Right forelimb (tissue), 1 donor: ENCODE results near the gene PBX2.

ENCODE experiments used
- DNase-seq: peaks from one replicate; pipeline ENCODE4 v3.0.0-alpha.2; 2018

The PBX2 gene, protein sequence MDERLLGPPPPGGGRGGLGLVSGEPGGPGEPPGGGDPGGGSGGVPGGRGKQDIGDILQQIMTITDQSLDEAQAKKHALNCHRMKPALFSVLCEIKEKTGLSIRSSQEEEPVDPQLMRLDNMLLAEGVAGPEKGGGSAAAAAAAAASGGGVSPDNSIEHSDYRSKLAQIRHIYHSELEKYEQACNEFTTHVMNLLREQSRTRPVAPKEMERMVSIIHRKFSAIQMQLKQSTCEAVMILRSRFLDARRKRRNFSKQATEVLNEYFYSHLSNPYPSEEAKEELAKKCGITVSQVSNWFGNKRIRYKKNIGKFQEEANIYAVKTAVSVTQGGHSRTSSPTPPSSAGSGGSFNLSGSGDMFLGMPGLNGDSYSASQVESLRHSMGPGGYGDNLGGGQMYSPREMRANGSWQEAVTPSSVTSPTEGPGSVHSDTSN

DNA sequence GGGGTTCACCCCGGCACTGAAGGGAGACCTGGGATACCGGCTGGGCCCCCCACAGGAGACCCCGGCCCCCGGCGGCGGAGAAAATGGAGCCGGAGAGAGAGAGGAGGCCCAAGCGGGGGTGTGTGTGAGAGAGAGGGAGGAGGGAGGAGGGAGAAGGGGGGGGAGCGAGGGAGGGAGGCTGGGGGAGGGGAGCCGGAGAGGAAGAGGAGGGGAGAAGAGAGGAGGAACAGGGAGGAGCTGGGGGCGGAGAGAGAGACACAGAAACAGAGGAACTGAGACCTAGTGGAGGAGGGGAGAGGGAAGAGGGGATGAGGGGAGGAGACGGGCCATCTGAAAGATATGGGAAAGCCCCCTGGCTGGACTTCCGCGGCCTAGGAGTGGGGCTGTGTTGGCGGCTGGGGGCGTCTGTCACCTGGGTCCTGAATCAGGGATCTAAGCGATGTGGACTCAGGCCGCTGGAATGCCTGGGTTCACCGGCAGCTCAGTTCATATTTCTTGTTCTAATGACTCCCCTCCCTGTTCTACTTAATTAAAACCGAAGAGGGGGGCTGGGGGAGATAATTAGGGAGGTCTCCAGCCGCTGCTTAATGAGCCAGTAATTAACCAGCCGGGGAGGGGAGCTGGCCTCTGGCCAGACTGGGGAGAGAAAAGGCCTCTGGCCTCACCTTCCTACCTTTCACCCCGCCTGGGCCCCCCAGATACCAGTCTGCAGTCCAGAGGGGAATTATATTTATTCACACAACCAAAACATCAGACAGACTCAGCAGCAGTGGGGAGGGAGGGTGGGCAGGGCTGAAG, at the start of gene PBX2:
Gene PBX2, minus strand, starts transcription at position 149 of the 798 bp plus-strand sequence. CDS start 287 bp downstream, outside the sequence.
- peak; percentile 94 for DNase-seq

DNA sequence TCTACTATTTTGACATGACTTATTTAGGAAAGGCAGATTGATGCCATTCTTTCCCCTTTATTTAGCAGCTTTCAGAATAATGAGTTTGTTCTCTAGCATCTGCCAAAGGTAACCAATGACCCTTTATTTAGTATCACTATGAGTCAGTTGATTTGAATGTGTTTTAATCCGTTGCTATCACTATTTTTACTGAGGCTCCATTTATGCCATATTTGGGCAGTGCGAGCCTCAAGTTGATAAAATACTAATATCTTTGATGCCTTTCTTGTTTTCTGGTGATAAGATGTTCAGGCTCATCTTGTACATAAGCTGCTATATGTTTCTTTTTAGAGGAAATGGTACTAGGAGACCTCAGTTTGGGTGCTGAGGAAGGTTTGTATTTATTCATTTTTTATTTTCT, 49.5 kb upstream of the PBX2 start:
- no peak for DNase-seq

DNA sequence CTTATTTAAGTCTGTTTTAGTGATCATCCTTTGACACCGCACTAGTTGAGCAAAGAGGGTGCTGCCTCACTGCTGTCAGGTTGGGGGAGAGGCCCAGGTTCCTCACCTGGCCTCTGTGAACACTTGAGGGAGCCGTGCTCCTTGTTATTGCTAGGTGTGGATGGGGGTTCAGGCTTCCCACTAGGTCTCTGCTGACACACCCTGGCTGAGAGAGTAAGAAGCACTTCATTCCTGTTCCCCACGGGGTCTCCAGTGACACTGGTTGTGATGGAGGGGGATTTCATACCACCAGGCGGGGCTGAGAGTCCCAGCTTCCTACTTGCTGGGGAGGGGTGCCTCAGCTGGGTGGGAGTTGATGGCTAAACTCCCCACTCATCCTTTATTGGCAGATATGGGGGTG, 44.9 kb upstream of the PBX2 start:
- DNase-seq = no peak

DNA sequence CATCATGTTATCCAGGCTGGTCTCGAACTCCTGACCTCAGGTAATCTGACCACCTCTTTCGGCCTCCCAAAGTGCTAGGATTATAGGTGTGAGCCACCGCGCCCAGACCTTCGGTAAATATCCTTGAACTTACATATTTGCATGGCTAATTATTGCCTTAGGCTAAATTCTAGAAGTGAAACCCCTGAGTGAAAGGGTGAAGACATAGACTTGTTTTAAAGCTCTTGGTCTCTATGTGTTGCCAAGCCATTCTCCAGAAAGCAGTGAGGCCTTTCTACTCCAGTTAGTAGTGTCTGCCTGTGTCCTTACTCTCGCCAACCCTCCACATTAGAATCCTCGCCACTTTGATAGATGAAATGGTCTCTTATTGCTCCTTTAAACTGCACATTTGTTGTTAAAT, 36.4 kb upstream of the PBX2 start:
- no peak for DNase-seq

DNA sequence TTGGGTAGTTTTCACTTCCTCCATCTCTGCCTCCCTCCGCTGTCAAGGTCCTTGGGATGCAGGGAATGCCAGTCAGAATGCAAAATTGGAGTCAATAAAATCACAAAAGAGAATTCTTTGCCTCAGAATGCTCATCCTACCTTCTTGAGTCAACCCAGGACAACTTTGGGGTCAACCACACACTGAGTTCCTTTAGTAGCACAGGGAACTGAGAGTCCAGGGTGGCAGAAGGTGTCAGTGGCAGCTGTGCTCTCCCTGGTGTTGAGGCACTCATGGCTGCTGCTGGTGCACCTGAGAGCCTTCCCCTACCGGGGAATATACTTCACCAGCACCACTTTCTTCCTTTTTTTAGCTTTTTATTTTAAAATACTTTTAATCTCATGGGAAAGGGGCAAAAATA, 34.7 kb upstream of the PBX2 start:
- no peak for DNase-seq

DNA sequence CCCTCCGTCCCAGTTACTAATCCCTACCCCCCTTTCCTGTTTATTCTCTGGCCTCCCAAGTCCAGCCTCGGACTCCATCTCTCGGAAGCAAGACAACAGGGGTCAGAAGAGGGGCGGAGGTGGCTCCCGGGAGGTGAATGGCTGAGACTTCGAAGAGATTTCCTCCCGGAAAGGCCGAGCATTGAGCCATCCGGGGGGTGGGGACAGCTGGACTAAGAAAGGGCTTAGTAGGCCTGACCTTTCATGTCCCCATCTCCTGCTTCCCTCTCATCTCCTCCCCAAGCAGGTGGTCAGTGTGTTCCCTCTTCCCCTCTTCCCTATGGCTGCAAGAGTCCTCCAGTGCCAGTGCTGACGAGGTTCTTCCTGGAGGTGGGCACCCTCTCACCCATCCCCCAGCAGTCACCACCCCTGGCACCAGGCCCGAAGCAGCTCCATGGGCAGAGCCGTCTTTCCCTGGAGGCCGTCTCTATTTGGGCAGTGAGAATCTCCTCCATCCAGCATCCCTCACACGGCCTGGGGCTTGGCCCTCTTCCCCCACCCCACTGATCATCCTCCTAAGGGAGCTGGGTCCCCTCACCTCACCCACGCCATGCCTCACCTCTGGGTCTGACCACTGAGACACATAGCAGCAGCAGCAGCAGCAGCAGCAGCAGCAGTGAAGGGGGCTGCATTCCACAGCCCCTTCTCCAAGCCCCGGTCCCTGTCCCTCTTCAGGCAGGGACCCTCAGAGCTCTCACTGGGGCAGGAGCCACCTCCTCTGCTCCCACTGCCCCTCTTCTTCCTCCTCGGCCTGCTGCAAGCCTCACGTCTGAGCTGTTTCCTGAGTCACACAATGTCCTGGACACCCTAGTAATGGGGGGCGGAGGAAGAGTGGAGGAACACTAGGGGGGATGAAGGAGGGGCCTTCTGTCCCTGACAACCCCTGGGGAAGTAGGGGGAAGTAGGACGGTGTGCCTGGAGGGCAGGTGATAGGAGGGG, 33.5 kb upstream of the PBX2 start, which contains the start of gene NOTCH4:
Gene NOTCH4, minus strand, starts transcription at position 810 of the 978 bp plus-strand sequence. Its CDS starts 139 bp downstream, at position 671.
- no peak for DNase-seq

DNA sequence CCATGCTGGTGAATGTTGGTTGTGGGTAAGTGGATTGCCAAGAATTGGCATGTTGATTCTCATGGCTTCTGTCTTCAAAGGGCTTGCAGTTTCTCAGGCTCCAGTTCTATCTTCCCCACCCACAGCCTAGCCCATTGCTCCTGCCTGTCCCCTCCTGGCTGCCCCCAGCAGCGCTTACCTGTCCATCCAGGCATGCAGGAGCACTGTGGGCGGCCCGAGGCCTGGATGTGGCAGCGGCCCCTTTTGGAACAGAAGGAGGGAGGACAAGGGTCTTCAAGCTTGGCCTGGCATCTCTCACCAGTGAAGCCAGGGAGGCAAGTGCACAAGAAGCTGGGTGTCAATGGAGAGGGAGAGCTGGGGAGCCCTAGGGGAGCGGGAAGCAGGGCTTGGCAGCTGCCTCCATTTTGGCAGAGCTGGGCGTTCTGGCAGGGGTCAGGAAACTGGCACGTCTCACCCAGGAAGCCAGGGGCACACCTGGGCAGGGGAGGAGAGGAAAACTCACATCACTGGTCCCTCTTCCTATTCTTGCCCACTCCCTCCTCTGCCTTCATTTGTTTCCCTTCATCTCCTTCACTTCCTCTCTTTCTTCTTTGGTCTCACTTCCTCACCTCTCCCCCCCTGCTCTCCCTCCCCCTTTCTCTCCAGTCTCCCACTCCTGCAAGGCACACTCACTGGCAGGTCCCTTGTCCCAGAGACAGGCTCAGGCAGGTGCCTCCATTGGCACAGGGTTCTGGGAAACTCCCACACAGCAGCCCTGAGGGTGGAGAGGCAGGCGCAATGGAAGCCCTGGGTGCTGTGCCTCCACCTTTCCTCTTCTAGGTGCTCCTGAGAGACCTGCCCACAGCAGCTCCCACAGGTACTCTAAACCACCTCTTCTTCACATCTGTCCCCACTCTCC, 32.6 kb upstream of the PBX2 start:
- DNase-seq = no peak

DNA sequence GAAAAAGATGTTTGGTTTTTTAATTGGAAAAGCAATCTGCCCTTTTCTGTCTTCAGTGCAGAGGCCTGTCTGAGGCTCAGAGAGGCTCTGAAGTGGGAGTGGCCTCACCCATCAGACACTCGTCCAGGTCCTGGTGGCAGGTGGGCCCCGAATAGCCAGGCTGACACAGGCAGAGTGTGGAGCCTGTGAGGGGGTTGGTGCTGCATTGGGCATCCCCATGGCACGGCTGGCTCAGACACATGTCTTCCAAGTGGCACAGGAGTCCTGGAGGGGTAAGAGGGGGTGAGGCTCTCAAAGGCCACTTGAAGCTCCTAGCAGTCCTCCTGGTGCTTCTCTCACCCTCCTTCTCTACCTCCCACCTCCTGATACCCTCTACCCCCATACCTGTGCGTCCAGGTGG, 30.0 kb upstream of the PBX2 start:
- DNase-seq = no peak

DNA sequence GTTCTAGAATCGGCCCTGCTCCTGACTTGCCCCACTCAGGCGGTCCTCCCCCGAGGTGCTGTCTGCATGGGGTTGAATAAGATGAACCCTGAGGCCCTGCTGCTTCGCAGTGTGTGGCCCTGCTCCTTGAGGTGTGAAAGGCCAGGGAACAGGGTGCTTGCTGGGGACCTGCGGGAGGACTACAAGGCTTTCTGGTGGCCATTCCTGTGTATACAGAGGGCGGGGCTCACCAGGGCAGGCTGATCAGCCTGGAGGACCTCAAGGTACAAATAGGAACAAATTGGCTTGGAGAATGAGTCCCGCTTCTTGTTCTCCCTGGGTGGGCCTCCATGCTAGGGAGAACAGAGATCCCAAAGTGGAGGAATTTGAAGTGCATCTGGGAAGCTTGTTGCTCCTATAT, 28.2 kb upstream of the PBX2 start:
- no peak for DNase-seq

DNA sequence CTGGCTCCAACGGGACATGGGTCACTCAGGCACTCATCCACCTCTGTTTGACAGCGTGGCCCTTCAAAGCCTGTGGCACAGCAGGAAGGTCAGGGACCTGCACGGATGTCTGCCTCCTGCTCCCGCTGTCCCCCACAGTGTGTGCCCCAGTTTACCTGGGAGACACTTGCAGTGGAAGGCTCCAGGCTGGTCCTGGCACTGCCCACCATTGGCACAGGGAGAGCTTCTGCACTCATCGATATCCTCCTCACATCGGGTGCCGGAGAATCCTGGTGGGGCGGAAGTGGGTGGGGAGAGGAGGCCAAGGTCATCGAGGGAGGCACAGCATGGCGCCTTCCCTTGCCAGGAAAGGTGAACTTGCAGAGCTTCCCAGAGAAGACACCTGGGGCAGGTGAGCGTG, 27.0 kb upstream of the PBX2 start:
- no peak for DNase-seq

DNA sequence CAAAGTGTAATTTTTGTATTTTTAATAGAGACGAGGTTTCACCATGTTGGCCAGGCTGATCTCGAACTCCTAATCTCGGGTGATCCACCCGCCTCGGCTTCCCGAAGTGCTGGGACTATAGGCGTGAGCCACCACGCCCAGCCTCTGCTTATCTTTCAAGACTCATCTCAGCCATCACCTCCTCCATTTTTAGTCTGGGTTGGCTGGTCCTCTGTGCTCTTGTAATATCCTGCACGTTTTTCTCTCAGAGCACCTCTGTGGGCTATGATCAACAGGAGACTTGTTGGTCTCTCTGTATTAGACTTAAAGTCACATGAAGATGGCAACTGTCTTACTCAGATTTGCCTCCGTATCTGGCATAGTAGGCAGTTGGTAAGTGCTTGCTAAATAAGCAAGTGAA, 26.3 kb upstream of the PBX2 start:
- DNase-seq = no peak

DNA sequence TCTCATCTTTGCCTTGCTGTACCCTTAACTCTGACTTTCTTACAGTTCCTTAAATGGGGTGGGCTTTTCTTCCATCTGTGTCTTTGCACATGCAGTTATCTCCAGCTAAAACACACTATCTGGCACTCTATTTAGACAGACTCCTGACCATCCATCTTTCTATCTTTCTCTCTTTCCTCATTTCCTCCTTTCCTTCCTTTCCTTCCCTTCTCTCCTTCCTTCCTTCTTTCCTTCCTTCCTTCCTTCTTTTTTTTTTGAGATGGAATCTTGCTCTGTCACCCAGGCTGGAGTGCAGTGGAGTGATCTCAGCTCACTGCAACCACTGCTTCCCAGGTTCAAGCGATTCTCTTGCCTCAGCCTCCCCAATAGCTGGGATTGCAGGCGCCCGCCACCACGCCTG, 25.6 kb upstream of the PBX2 start:
- DNase-seq = no peak

DNA sequence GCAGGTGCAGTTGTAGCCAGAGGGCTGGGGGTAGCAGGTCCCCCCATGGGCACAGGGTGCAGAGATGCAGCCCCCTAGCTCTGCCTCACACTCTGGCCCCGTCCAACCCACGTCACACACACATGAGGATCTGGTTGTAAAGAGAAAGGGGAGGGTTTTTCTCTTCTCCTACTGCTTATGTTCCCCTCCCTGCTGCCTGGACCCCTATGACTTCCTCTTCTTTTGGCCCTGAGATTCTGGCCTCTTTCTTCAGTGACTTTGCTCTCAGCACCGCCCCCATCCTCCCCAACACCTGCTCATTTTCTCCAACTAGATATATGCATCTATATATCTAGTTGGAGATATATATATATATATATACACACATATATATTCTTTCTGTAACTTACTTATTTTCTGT, 24.1 kb upstream of the PBX2 start:
- peak; percentile 1 for DNase-seq

DNA sequence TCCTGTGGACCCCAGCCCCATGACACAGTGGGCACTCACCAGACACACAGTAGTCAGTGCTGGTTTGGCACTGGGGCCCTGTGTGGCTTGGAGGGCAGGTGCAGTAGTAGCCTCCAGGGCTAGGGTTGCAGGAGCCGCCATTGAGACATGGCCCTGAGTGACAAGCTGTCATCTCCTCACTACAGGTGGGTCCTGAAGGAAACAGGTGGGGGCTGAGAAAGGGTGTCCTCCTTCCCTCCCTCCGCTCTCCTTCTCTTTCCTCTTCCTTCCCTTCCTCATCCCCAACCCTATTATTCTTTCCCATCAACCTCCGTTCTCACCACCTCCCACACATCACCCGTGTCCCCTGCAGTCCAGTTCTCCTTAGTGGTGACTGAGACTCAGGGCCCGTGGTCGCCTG, 23.6 kb upstream of the PBX2 start:
- DNase-seq = peak; percentile 28

DNA sequence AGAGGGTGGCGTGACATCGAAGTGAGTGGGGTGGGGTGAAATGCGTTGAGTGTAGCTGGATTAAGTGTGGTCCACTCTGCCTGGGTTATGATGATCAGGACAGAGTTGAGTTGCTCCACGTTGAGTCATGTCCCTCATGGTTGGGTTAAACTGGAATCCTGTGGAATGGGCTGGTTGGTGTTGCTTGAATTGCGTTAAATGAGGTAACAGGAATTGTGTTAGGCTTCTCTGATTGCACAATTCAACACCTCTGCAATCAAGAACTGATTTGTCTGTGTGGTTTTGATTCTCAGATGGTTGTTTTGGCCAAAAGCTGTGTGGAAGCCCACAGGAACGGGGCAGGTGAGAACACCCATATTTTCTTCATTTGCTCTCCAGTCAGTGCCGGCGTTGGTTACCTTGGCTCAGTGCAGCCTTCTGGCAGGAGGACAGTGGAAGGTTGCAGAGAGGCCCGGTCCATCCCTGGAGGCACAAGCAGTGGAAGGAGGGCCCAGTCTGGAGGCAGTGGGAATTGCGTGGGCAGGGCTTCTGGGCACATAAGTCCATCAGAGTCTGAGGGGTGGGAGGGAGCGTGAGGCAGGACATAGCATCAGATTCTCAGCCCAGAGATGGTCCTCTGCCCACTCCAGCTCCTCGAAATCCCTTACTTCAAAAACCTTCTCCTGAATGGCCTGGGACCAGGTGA, 22.2 kb upstream of the PBX2 start:
- DNase-seq = peak; percentile 2

DNA sequence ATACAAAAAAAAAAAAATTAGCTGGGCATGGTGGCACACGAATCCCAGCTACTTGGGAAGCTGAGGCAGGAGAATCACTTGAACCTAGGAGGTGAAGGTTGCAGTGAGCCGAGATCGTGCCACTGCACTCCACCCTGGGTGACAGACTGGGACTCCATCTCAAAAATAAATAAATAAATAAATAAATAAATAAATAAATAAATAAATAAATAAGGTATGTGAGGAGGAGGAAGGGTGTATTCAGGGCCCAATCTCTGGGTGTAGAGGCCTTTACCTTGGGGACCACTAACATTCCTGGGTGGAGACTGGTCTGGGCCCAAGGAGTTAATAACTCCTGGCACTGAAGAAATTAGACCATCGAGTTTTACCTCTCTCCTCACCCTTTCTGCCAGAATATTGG, 21.4 kb upstream of the PBX2 start:
- peak; percentile 6 for DNase-seq

DNA sequence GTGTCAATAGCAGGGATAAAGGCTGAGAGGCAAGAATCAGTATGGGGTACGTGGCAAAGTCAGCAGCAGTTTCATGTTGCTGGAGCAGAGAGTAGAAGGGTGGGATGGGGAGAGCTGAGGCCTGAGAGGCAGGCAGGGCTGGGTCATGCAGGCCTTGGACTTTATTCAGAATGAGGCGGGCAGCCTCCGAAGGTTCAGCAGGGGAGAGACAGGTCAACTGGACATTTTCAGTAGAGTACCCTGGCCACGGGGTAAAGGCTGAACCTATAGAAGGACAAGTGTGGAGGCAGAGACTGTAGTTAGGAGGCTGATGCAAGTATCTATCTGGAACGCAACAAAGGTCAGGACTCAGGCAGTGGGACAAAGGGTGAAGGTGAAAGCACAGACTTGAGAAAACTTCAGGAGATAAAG, 20.2 kb upstream of the PBX2 start:
- no peak for DNase-seq

DNA sequence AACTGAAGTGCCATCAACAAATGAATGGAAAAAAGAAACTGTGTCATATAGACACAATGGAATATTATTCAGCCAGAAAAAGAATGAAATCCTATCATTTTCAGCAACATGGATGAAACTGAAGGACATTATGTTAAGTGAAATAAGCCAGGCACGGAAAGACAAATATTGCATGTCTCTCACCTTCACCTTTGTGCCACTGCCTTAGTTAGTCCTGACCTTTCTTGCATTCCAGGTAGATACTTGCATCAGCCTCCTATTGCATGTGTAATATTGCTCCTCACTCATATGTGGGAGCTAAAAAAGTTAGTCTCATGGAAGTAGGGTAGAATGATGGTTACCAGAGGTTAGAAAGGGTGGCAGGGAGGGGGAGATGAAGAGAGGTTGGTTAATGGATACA, 19.0 kb upstream of the PBX2 start:
- no peak for DNase-seq

DNA sequence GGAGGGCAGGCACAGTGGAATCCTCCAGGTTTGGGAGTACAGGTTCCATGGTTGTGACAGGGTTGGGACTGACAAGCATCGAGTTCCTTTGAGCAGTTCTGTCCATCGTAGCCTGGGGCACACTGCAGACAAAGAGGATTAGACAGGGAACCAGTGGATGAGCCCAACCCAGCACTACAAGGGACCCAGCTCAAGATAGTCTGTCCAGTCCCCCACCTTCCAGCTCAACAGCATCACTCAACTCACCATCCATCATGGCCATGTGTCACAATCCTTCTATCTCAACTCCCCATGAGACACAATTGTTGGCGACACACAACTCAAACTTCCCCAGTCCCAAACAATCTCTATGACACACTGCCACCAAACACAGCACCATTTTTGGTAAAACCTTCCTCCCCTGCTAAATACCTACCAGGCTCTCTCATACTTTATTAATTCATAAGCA, 14.3 kb upstream of the PBX2 start:
- no peak for DNase-seq

DNA sequence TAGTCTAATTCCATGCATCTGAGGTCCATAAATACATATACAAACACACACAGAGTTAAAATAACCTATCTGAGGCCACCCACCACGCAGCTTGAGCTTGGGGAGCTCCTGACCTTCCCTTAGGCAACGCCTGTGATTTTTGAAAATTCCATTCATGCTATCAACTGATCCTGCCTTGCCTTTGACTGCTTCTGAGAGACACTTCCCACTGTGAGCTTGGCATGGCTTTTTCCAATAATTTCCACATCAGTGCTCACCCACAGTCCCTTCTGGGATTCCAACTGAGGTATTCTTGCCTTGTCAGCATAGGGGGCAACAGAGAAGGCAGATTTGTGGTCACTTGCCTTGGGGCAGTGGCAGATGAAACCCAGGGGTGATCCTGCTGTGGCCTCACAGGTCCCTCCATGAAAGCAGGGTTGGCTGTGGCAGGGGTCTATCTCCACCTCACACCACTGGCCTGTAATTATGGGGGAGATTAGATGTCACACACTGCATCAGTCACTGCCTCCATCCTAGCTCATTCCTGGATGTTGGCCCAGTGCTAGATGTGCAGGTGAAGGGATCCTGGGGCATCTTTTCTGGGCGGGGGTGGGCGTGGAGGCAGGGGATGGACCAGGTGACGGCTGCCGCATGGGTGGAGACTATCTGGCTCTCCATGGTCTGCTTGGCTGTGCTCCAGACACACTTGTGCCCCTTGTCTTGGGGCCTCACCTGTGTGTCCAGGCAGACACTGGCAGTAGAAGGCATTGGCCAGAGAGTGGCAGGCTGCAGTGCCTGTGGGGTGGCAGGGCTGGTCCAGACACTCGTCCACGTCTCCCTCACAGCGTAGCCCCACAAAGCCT, 13.6 kb upstream of the PBX2 start:
- no peak for DNase-seq
